Right atrium auricular region (tissue), 2 donors: ENCODE data around the gene GRM1. TPM values are rescaled to one million over a fixed set of nuclear protein-coding genes. Genes with fewer than 3 reads are reported as not detected.

Experiments used
- DNase-seq: peaks from one replicate; pipeline ENCODE4 v3.0.0-alpha.2; 2019; ENCODE audit warnings: low spot score
- H3K27ac ChIP-seq, 2 donors: fragments of 200-600 bp; sonication (generic); 1 replicate in 1 of 2; 2 replicates in 1 of 2; pipeline ENCODE4 v1.5.1; 2016 to 2019
- H3K27me3 ChIP-seq, 2 donors: fragments of 200-600 bp; sonication (generic); one replicate each; pipeline versions ENCODE4 v1.5.1 to v1.6.0; 2017 to 2019
- H3K36me3 ChIP-seq: fragments of 200-600 bp; sonication (generic); one replicate; pipeline ENCODE4 v1.5.1; 2016
- H3K4me1 ChIP-seq, 2 donors: fragments of 200-600 bp; sonication (generic); one replicate each; pipeline versions ENCODE4 v1.5.1 to v1.6.0; 2017 to 2019
- H3K4me3 ChIP-seq, 2 donors: fragments of 200-600 bp; sonication (generic); 1 replicate in 1 of 2; 2 replicates in 1 of 2; pipeline ENCODE4 v1.5.1; 2017 to 2019; ENCODE audit warnings: mild to moderate bottlenecking in 1 of 2, moderate library complexity in 1 of 2
- H3K9me3 ChIP-seq, 2 donors: fragments of 200-600 bp; sonication (generic); one replicate each; pipeline ENCODE4 v1.5.1; 2019
- CTCF ChIP-seq, 2 donors: fragments of 200-600 bp; sonication (generic); IDR thresholded peaks; one replicate each; pipeline ENCODE4 v1.5.1; 2019; ENCODE audit warnings: antibody characterized with exemption in 2 of 2
- total RNA-seq, 2 donors: library from RNA; depleted of rRNA; stranded (reverse); fragments of >200 nt; gene quantifications; one replicate each; pipeline ENCODE4 v1.1.0, GENCODE V29; 2016

GRM1 gene
- total RNA-seq, 2 donors from 2014 or later = 0.07 to 0.08 TPM

- TF ChIP-seq CTCF (IDR thresholded peaks at IDR 0.05) = no peak
- Histone ChIP-seq H3K4me1 (no peaks in the 10 kb centered on the region), H3K27me3 (no peaks in the 10 kb centered on the region), H3K36me3 (no peaks in the 10 kb centered on the region), H3K27ac (no peak overlapping the region), H3K4me3 (no peak overlapping the region), H3K9me3 (peaks cover 0 to 6% of the 10 kb centered on the region in 2 donors)
- DNase-seq = no peak
These were observed 84.3 kb downstream of the GRM1 start for GRCh38 chr6:146113084-146113623.

- no peak for TF ChIP-seq CTCF (IDR thresholded peaks at IDR 0.05)
- no peaks in the 10 kb centered on the region for H3K36me3 ChIP-seq
- DNase-seq = no peak
- H3K27ac ChIP-seq = no peak overlapping the region
- no peaks in the 10 kb centered on the region for H3K27me3 ChIP-seq
- H3K4me3 ChIP-seq = no peak overlapping the region
- H3K4me1 ChIP-seq = no peaks in the 10 kb centered on the region
- no peaks in the 10 kb centered on the region for H3K9me3 ChIP-seq
These were observed 94.8 kb downstream of the GRM1 start for GRCh38 chr6:146123616-146124015.

- Histone ChIP-seq H3K4me1 (no peaks in the 10 kb centered on the region), H3K27ac (no peak overlapping the region), H3K9me3 (no peaks in the 10 kb centered on the region), H3K4me3 (no peak overlapping the region), H3K36me3 (no peaks in the 10 kb centered on the region), H3K27me3 (no peaks in the 10 kb centered on the region)
- no peak for DNase-seq
- no peak for TF ChIP-seq CTCF (IDR thresholded peaks at IDR 0.05)
These were observed 98.8 kb downstream of the GRM1 start for GRCh38 chr6:146127447-146128215.

GRCh38 chr6:146133866-146134265 lies 105.0 kb downstream of the GRM1 start:
- TF ChIP-seq CTCF (IDR thresholded peaks at IDR 0.05) = no peak
- DNase-seq = no peak
- Histone ChIP-seq H3K36me3 (no peaks in the 10 kb centered on the region), H3K4me1 (no peaks in the 10 kb centered on the region), H3K27ac (no peak overlapping the region), H3K4me3 (no peak overlapping the region), H3K27me3 (no peaks in the 10 kb centered on the region), H3K9me3 (no peaks in the 10 kb centered on the region)

GRCh38 chr6:146135167-146135566 lies 106.3 kb downstream of the GRM1 start:
- no peak overlapping the region for H3K4me3 ChIP-seq
- no peaks in the 10 kb centered on the region for H3K36me3 ChIP-seq
- H3K4me1 ChIP-seq = no peaks in the 10 kb centered on the region
- H3K9me3 ChIP-seq = no peaks in the 10 kb centered on the region
- no peak for DNase-seq
- H3K27me3 ChIP-seq = no peaks in the 10 kb centered on the region
- no peak overlapping the region for H3K27ac ChIP-seq
- no peak for TF ChIP-seq CTCF (IDR thresholded peaks at IDR 0.05)
